PC-9 (cell line): Measurements from ENCODE around the gene RAB8A. TPM values are rescaled to one million over a fixed set of nuclear protein-coding genes. Genes with fewer than 3 reads are reported as not detected.

Experiments
- BruUV-seq: library from RNA; stranded (reverse); fragments of 400-500 nt; replicated peaks from 2 replicates; lab custom pipeline; 2021; lab: Mats Ljungman, UMichigan
- CTCF ChIA-PET: fragments of 300-600 bp; sonication (Branson Sonifier 250); formaldehyde crosslinking; loops from one replicate; lab custom pipeline; 2022; ENCODE audit warnings: antibody characterized with exemption; lab: Charles Lee
- POLR2A ChIA-PET: fragments of 300-600 bp; sonication (Branson Sonifier 250); formaldehyde crosslinking; loops from one replicate; lab custom pipeline; 2022; ENCODE audit warnings: antibody characterized with exemption; ENCODE audit not compliant: unreplicated experiment; lab: Charles Lee
- DNase-seq, 2 experiments: peaks; one replicate each; pipeline versions ENCODE4 v3.0.0 to v3.0.0-alpha.2; 2015 to 2022; ENCODE audit warnings: mixed read lengths in 1 of 2
- H2AFZ ChIP-seq: fragments of 200-600 bp; sonication (generic); 2 replicates; pipeline ENCODE4 v1.8.1; 2017; ENCODE audit warnings: antibody characterized with exemption
- H3F3A ChIP-seq: fragments of 200-600 bp; sonication (generic); 2 replicates; pipeline ENCODE4 v1.8.1; 2017; ENCODE audit warnings: antibody characterized with exemption, mild to moderate bottlenecking, low read depth; ENCODE audit not compliant: insufficient read depth
- H3K27ac ChIP-seq: fragments of 200-600 bp; sonication (generic); 2 replicates; pipeline ENCODE4 v1.6.1; 2016; ENCODE audit warnings: mixed run types
- H3K27me3 ChIP-seq: fragments of 200-600 bp; sonication (generic); 2 replicates; pipeline ENCODE4 v1.6.1; 2016; ENCODE audit warnings: low read depth, mixed run types; ENCODE audit not compliant: insufficient read depth
- H3K36me3 ChIP-seq: fragments of 200-600 bp; sonication (generic); 2 replicates; pipeline ENCODE4 v1.6.1; 2016; ENCODE audit warnings: low read depth, mixed run types
- H3K4me1 ChIP-seq: fragments of 200-600 bp; sonication (generic); replicated peaks from 2 replicates; pipeline ENCODE4 v1.6.1; 2016; ENCODE audit warnings: mixed run types; ENCODE audit not compliant: insufficient read depth
- H3K4me2 ChIP-seq: fragments of 200-600 bp; sonication (generic); 2 replicates; pipeline ENCODE4 v1.6.1; 2017; ENCODE audit warnings: mixed run types
- H3K4me3 ChIP-seq: fragments of 200-600 bp; sonication (generic); 2 replicates; pipeline ENCODE4 v1.6.1; 2016; ENCODE audit warnings: mixed run types
- H3K79me2 ChIP-seq: fragments of 200-600 bp; sonication (generic); 2 replicates; pipeline ENCODE4 v1.6.1; 2017; ENCODE audit warnings: low read depth, mixed run types
- H3K9me2 ChIP-seq: fragments of 200-600 bp; sonication (generic); 2 replicates; pipeline ENCODE4 v1.8.1; 2017; ENCODE audit warnings: mild to moderate bottlenecking; ENCODE audit not compliant: insufficient read depth
- H3K9me3 ChIP-seq: fragments of 200-600 bp; sonication (generic); 2 replicates; pipeline ENCODE4 v1.8.1; 2016; ENCODE audit warnings: low read depth; ENCODE audit not compliant: insufficient read depth
- H4K20me1 ChIP-seq: fragments of 200-600 bp; sonication (generic); 2 replicates; pipeline ENCODE4 v1.8.1; 2017; ENCODE audit not compliant: insufficient read depth
- CTCF ChIP-seq: fragments of 200-600 bp; sonication (generic); conservative IDR thresholded peaks from 2 replicates; pipeline ENCODE4 v1.6.1; 2017; ENCODE audit warnings: mixed run types, antibody characterized with exemption, mild to moderate bottlenecking, moderate library complexity
- EZH2 ChIP-seq: fragments of 200-600 bp; sonication (generic); IDR thresholded peaks from 2 replicates; pipeline ENCODE4 v1.8.0; 2017; ENCODE audit warnings: antibody characterized with exemption, low read depth
- intact Hi-C: fragments of 100-400 bp; cut with micrococcal nuclease; formaldehyde crosslinking; loops from one replicate; pipeline ENCODE4 v1.10.0; 2022; ENCODE audit not compliant: unreplicated experiment
- total RNA-seq: library from RNA; stranded (reverse); gene quantifications from 2 replicates; pipeline ENCODE4 v1.2.3, GENCODE V29; 2021

Gene RAB8A
- total RNA-seq, 1 experiment from 2014 or later, result 104 TPM

GRCh38 chr19:16157601-16158000 is 45.9 kb downstream of the RAB8A start:
- H3K4me2 ChIP-seq, result no peak overlapping the region

GRCh38 chr19:16159655-16160054 is 48.0 kb downstream of the RAB8A start:
- CTCF ChIA-PET, result interaction anchor here (0.6 kb wide), 1 partner anchor 51 kb away, joined by 3 read pairs; no protein-coding TSS in a partner anchor
- intact Hi-C loops, result no loop called here

More at GRCh38 chr19:16157601-16158000, 45.9 kb downstream of the RAB8A start:
- Histone ChIP-seq H3K4me1 (peaks cover 25% of the 10 kb centered on the region), H3K9me3 (no peaks in the 10 kb centered on the region), H3K27ac (no peak overlapping the region), H2AFZ (no peak overlapping the region), H3K27me3 (no peaks in the 10 kb centered on the region), H4K20me1 (no peaks in the 10 kb centered on the region), H3K4me3 (no peak overlapping the region), H3K9me2 (no peaks in the 10 kb centered on the region), H3K36me3 (no peaks in the 10 kb centered on the region), H3K79me2 (no peaks in the 10 kb centered on the region), H3F3A (peaks cover 35% of the 10 kb centered on the region)
- intact Hi-C loops, result no loop called here
- POLR2A ChIA-PET, result no interaction called here
- TF ChIP-seq CTCF (no peak), EZH2 (no peak)
- CTCF ChIA-PET, result no interaction called here
- no TSS peak for BruUV-seq
- no peak for DNase-seq

GRCh38 chr19:16160445-16160942 is 48.8 kb downstream of the RAB8A start:
- Histone ChIP-seq H2AFZ (no peak overlapping the region), H4K20me1 (no peaks in the 10 kb centered on the region), H3K27ac (peak overlapping the region; percentile 98), H3K79me2 (no peaks in the 10 kb centered on the region), H3K4me2 (peak overlapping the region; percentile 73), H3K4me1 (peaks cover 44% of the 10 kb centered on the region), H3K4me3 (peak overlapping the region; percentile 45; the same call in 1 of the 2 replicates), H3K36me3 (no peaks in the 10 kb centered on the region), H3K27me3 (no peaks in the 10 kb centered on the region), H3K9me3 (no peaks in the 10 kb centered on the region), H3K9me2 (no peaks in the 10 kb centered on the region), H3F3A (peaks cover 41% of the 10 kb centered on the region)
- CTCF ChIA-PET, result no interaction called here
- intact Hi-C loops, result no loop called here
- TF ChIP-seq CTCF, result no peak
- DNase-seq, result no peak
- POLR2A ChIA-PET, result interaction anchor here (0.6 to 1.0 kb wide), 2 partner anchors 17 to 103 kb away, joined by 3 read pairs; partner anchors contain the start of gene HSH2D
- BruUV-seq, result no TSS peak

More at GRCh38 chr19:16159655-16160054, 48.0 kb downstream of the RAB8A start:
- no peak for TF ChIP-seq EZH2
- TF ChIP-seq CTCF, result no peak
- H3K9me2 ChIP-seq, result no peaks in the 10 kb centered on the region
- no peaks in the 10 kb centered on the region for H3K36me3 ChIP-seq
- no peaks in the 10 kb centered on the region for H3K79me2 ChIP-seq
- no peak for DNase-seq
- H3K9me3 ChIP-seq, result no peaks in the 10 kb centered on the region
- no peaks in the 10 kb centered on the region for H3K27me3 ChIP-seq
- no peak overlapping the region for H3K4me3 ChIP-seq
- peaks cover 41% of the 10 kb centered on the region for H3F3A ChIP-seq
- H3K4me2 ChIP-seq, result no peak overlapping the region
- H4K20me1 ChIP-seq, result no peaks in the 10 kb centered on the region
- no peak overlapping the region for H2AFZ ChIP-seq
- H3K27ac ChIP-seq, result peak overlapping the region; percentile 98
- H3K4me1 ChIP-seq, result peaks cover 44% of the 10 kb centered on the region
- POLR2A ChIA-PET, result no interaction called here
- no TSS peak for BruUV-seq
